Stimulated activated CD4-positive, alpha-beta T cell treated with anti-CD3 and anti-CD28 coated beads, Interleukin-4, amount 100 ng/mL, for 4 hours (primary cell): ENCODE results near the gene ALLC.
"Not testable (repeated sequence)": the region's sequence is repeated elsewhere in the genome, so short reads cannot be mapped to it uniquely, and the experiment has no call there.

ENCODE experiments used
- DNase-seq, 2 experiments: peaks; one replicate each; pipeline ENCODE4 v3.0.0-alpha.2; 2020

Gene ALLC

GRCh38 chr2:3656762-3657721, 958 bp upstream of the ALLC start:
- no peak for DNase-seq

- no peak for DNase-seq
Observed at GRCh38 chr2:3659447-3660432, 1.7 kb downstream of the ALLC start.

GRCh38 chr2:3660640-3661039, 2.6 kb downstream of the ALLC start:
- not testable (repeated sequence) for DNase-seq

- no peak for DNase-seq
Observed at GRCh38 chr2:3661149-3661660, 3.2 kb downstream of the ALLC start.

- DNase-seq = no peak
Observed at GRCh38 chr2:3662239-3662638, 4.2 kb downstream of the ALLC start.

GRCh38 chr2:3664118-3664517, 6.1 kb downstream of the ALLC start:
- DNase-seq = no peak

- no peak for DNase-seq
Observed at GRCh38 chr2:3664925-3665324, 6.9 kb downstream of the ALLC start.

- DNase-seq = no peak
Observed at GRCh38 chr2:3665886-3666612, 8.0 kb downstream of the ALLC start.

- DNase-seq = no peak
Observed at GRCh38 chr2:3666613-3666975, 8.6 kb downstream of the ALLC start.

GRCh38 chr2:3667151-3667631, 9.2 kb downstream of the ALLC start:
- no peak for DNase-seq

- DNase-seq = no peak
Observed at GRCh38 chr2:3669656-3670055, 11.7 kb downstream of the ALLC start.

- no peak for DNase-seq
Observed at GRCh38 chr2:3670376-3670775, 12.4 kb downstream of the ALLC start.

GRCh38 chr2:3670941-3671340, 12.9 kb downstream of the ALLC start:
- DNase-seq = no peak

- no peak for DNase-seq
Observed at GRCh38 chr2:3672861-3673678, 15.1 kb downstream of the ALLC start.

- no peak for DNase-seq
Observed at GRCh38 chr2:3674066-3674845, 16.3 kb downstream of the ALLC start.

GRCh38 chr2:3675687-3676086, 17.7 kb downstream of the ALLC start:
- DNase-seq = no peak

- DNase-seq = no peak
Observed at GRCh38 chr2:3677436-3677835, 19.4 kb downstream of the ALLC start.

- DNase-seq = no peak
Observed at GRCh38 chr2:3678212-3678611, 20.2 kb downstream of the ALLC start.

GRCh38 chr2:3679180-3679579, 21.2 kb downstream of the ALLC start:
- no peak for DNase-seq

- no peak for DNase-seq
Observed at GRCh38 chr2:3679616-3680393, 21.8 kb downstream of the ALLC start.
